IPS DF 19.7 (cell line): ENCODE data around the gene LYSMD3.
"Not testable (repeated sequence)": the region's sequence is repeated elsewhere in the genome, so short reads cannot be mapped to it uniquely, and the experiment has no call there.

Experiments used
- DNase-seq: peaks from one replicate; pipeline ENCODE4 v3.0.0-alpha.2; 2013; ENCODE audit warnings: low read depth, low spot score

Gene LYSMD3

DNA sequence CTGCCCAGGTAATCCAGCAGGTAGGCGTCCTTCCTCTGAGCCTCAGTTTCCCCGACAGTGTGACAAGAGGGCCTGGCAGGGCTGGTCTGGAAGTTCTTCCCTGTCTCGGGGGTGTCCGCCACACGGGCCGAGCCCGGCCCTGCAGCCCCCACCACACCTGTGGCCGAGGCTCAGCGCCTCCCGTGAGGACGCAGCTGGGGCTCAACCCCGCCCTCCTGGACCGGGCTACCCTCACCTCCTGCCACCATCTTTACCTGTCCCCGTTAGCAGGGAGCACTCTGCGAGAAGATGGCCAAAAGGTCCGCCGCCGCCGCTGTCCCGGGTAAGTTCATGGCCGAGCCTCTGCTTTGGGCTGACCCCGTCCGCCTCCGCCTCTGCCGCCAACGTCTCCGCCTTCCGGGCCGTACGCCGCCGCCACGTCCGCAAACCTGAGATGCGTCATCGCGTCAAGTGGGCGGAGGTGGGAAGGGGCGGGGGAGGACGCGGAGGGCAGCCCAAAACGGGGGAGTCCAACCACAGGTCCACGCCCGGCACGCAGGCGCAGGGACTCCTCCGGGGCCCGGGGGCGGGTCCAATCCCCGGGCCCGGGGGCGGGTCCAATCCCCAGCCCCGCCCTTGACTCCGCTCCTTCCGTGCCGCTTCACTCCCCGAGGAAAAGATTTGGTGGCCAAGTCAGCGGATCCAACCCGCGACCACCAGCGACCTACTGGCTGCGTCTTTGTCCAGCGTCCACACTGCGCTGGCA, at the start of gene LYSMD3:
Gene LYSMD3 (minus strand): TSS at position 391 of the 745 bp plus-strand sequence. CDS start 4,295 bp downstream, outside the sequence.
- DNase-seq, result peak; percentile 69

DNA sequence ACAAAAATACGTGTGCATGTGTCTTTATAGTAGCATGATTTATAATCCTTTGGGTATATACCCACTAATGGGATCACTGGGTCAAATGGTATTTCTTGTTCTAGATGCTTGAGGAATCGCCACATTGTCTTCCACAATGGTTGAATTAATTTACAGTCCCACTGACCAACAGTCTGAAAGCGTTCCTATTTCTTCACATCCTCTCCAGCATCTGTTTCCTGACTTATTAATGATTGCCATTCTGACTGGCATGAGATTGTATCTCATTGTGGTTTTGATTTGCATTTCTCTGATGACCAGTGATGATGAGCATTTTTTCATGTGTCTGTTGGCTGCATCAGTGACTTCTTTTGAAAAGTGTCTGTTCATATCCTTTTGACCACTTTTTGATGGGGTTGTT, 47.2 kb upstream of the LYSMD3 start:
- not testable (repeated sequence) for DNase-seq

GRCh38 chr5:90575712-90576111, 46.3 kb upstream of the LYSMD3 start:
- no peak for DNase-seq

- no peak for DNase-seq
These were observed 41.9 kb upstream of the LYSMD3 start for GRCh38 chr5:90571147-90571773.

DNA sequence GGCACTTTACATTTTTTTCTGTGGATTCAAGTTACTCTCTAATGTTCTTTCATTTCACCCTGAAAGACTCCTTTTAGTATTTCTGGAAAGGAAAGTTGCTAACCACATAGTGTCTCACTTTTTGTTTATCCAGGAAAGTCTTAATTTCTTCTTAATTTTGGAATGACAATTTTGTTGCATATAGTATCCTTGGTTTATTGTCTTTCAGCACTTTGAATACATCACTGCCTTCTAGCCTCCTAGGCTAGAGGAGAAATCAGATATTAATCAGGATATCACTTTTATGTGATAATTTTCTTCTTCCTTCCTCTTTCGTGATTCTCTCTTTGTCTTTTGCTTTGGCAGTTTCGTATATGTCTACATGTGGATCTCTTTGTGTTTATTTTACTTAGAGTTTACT, 40.6 kb upstream of the LYSMD3 start:
- DNase-seq, result no peak

DNA sequence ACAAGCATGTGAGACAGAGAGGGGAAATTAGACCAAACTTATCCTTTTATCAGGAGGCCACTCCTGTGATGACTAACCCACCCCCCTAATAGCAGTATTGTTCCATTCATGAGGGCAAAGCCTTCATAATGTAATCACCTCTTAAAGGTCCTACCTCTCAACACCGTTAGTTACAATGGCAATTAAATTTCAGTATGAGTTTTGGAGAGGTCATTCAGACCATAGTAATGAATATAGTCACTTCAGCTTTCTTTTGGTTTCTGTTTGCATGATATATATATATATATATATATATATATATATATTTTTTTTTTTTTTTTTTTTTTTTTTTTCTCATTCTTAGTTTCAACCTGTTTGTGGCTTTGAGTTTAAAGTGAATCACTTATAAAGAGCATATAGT, 39.7 kb upstream of the LYSMD3 start:
- no peak for DNase-seq

DNA sequence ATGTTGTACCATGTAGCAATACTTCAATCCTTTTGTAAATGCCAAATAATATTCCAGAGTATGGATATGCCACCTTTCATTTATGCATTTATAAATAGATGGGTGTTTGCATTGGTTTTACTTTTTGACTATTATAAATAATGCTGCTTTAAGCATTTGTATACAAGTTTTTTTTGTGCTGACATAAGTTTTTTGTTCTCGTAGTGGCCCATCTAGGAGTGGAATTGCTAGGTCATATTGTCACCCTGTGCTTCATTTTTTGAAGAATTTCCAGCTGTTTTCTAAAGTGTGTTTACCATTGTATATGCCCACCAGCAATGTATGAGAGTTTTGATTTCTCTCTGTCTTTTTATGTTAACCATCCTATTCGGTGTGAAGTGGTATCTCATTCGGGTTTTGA, 36.1 kb upstream of the LYSMD3 start:
- no peak for DNase-seq

DNA sequence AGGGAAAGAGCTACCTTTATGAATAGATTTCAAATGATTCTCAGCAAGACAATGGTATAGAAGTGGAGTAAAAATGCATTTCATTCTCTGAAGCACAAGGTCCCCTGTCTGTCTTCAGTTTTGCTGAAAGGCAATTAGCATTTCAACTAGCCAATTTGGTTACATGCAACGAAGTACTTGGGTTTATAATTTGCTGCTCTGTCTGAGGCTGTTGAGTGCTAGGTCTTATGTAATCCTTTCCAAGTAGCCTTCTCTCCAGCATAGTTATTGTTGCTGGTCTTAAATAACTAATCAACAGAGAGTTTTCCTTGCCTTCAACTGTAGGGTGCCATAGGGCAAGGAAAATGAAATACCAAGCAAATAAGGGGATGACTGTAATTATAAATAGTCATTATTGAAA, 33.7 kb upstream of the LYSMD3 start:
- DNase-seq, result no peak

DNA sequence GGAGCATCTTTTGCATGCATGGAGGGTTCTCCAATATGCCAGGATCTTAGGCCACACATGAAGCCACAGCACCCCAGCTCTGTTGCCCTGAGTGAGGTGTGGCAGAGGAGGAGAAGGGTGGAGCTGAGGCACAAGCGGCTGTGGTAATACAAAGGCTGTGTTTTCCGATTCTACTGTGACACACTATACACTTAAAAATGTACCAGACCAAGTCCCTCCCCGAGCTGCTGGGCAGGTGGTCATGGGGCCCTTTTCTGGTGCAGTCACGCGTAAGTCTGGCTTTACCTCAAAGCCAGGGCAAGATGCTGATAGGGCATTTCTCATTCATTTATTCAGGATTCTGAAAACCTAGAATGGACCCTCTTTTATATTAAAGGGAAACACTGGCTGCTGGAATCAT, 33.0 kb upstream of the LYSMD3 start:
- DNase-seq, result no peak

DNA sequence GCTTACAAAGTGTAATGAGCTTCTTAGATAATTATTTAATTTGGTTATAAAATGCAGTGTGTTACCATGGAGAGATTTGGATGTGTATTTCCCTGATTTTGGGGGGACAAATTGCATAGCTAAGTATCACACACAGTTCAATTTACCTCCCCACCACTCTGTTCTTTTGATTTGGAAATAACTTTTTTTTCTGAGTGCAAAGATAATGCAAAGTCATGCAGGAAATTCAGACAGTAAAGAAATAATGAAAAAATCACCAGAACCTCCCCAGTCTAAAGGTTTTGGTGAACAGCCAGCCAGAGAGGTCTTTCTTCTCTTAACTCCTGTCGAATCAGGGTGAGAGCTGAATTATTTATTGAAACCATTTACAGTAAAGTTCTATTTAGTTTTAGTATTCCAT, 32.4 kb upstream of the LYSMD3 start:
- no peak for DNase-seq

- DNase-seq, result no peak
These were observed 31.4 kb upstream of the LYSMD3 start for GRCh38 chr5:90560771-90561170.

DNA sequence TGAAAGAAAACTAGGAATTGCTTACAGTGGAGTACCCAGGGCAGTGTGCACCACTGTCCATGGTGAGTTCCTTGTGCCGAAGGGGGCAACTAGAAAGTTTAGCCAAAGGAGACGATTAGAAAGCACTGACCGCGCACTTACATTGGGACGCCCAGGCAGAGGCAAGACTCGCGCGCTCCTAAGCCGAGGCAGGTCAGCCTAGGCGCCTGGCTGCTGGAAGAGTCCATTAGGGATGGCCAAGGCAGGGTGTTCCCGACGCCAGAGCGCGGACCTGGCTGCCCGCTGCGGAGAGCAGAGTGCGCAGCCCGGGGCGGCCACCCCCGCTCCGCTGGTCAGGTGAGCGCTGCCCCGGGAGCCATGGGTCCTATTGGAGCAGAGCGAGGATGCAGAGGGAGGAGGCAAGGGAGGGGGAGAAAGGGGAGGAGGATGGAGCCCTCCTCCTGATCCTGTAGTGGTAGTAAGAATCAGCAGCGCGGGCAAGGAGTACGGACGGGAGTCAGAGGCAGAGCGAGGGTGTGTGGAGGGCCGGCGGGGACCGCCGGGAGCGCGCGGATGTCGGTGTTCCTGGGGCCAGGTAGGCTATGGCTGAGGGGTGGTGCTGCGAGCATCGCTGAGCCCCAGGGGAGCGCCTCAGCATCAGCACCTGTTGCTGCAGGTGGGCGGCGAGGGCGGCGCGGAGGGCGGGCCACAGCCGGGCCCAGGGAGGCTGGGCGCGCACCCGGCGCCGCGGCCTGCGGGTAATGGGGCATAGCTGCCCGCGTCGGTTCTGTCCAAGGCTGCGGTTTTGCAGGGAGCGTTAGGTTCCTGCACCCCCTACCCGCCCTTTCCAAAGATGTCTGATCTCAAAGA, 29.2 kb upstream of the LYSMD3 start, which contains the start of gene ADGRV1:
Gene ADGRV1 (plus strand): TSS at position 454 of the 849 bp plus-strand sequence. CDS start 99 bp downstream, at position 553.
- peak; percentile 99 for DNase-seq

GRCh38 chr5:90557871-90558270, 28.5 kb upstream of the LYSMD3 start:
- DNase-seq, result no peak

DNA sequence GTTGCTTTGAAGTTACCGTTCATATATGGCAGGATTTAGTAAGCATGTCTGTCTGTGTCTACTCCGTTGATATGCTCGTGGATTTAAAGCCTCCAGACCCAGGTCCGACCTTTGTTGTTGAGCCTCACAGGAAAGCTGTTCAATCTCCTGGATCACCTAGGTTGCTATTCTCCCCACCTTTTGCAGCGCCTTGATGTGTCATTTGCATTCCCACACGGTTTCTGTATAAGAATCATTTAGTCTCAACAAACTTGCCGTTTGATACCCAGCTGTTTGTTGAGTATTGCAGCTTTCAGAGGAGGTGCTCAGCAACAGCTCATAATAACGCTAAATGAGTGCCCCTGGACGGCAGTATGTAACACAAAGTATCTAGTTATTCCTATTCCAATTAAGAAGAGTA, 28.0 kb upstream of the LYSMD3 start:
- no peak for DNase-seq

DNA sequence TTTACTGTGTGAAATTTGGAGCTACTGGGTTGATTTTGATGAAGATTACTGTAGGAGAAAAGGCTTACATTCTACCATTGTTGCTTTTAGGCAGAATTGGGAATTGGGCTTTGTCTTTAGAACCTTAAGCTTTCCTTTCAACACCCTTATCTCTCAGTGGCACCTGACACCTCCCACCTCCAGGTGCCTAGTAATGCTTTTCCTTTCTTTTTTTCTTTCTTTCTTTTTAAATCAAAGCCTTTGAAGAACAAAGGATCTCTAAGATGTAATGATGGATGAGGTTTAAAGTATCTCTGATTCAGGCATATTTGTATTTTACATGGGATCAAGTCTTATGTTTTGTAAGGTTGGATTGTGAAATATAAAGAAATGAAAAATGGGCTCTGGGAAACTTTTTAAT, 26.3 kb upstream of the LYSMD3 start:
- no peak for DNase-seq

- no peak for DNase-seq
These were observed 25.1 kb upstream of the LYSMD3 start for GRCh38 chr5:90554358-90555006.

DNA sequence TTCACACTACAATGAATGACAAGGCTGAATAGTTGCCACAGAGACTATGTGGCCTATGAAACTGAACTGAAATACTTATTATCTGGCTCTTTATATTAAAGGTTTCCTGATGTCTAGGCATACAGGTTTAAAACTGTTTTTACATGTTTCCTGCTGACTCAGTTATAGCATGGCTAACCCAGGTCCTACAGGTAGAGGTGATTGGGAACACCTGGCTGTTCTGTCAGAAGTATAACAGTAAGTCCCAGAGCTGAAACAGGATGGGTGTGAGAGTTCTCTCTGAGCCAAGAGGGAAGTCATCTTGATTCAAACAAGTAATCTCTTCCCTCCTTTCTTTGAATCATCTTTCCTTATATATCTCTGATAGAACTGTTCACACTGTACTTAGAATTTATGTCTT, 24.3 kb upstream of the LYSMD3 start:
- no peak for DNase-seq

- no peak for DNase-seq
These were observed 22.0 kb upstream of the LYSMD3 start for GRCh38 chr5:90551376-90551775.

- DNase-seq, result no peak
These were observed 21.6 kb upstream of the LYSMD3 start for GRCh38 chr5:90550963-90551362.

DNA sequence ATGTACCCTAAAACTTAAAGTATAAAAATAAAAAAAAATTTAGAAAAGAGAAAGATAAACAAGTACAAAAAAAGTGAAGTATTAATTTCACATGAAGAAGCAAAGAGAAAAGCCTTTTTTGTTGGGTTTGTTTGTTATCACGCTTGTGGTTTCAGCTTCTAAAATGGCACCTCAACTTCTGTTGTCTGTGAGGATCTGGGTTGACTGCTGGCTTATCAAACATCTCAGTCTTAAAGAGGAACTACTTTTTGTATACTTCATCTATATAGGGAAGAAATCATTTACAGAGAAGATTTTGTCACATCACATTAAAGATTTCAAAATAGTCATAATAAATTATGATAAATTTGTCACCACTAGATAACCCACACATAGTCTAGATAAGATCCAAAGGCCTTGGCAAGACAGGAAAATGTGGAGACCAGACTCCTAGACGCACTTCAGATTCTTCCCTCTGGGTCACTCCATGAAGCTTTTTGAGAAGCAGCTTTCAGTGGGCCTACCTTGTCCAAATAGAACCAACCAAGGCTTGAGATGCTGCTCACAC, 20.4 kb upstream of the LYSMD3 start:
- DNase-seq, result no peak

DNA sequence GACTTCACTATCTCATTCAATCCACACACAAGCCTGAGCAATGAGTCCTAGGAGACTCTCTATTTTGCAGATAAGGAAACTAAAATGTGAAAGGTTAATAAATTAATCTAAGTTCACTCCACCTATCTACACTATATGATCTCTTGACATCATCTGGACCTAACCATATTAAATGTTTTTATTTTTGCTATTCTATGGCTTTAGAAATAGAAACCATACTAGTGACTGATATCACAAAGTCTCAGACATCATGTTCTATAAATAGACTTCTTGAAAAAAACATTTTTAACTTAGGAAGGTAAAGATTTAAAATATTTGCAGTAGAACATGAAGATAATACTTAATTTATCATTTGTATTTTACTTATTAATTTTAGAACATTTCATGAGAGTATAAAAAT, 19.8 kb upstream of the LYSMD3 start:
- no peak for DNase-seq
